HepG2 (cell line): ENCODE results near the gene SMARCAD1. TPM values are rescaled to one million over a fixed set of nuclear protein-coding genes. Genes with fewer than 3 reads are reported as not detected.

Experiments
- ATAC-seq: fragments of 200-7000 bp; cut with Tn5 transposase; 3 replicates; pipeline ENCODE4 v1.9.1; 2020; ENCODE audit warnings: mild to moderate bottlenecking, moderate library complexity
- BruUV-seq: library from RNA; stranded (reverse); fragments of 400-500 nt; replicated peaks from 2 replicates; lab custom pipeline; 2021; lab: Mats Ljungman, UMichigan
- CTCF ChIA-PET: fragments of 300-600 bp; formaldehyde crosslinking; extraction: SDS; loops from one replicate; lab custom pipeline; 2021; ENCODE audit warnings: low total read pairs, inconsistent platforms, low intra/inter-chr PET ratio; lab: Yijun Ruan, JAX
- POLR2A ChIA-PET: fragments of 350-600 bp; sonication (Branson Sonifier 250); formaldehyde crosslinking; loops from one replicate; lab custom pipeline; 2020; ENCODE audit warnings: antibody characterized with exemption, inconsistent platforms; lab: Yijun Ruan, JAX
- DNase-seq: peaks from one replicate; pipeline ENCODE4 v3.0.0-alpha.2; 2015; ENCODE audit warnings: low spot score
- FAIRE-seq: peaks from 3 replicates; lab custom pipeline; 2011; peaks lifted over from hg19 to GRCh38; lab: Jason Lieb, UNC
- H2AFZ ChIP-seq: one replicate; pipeline ENCODE4 v1.6.1; 2011; ENCODE audit warnings: low read length, inconsistent platforms
- H3K27ac ChIP-seq: fragments of 300-600 bp; 3 replicates; pipeline ENCODE4 v1.8.0; 2011; ENCODE audit warnings: mixed run types, mild to moderate bottlenecking, mixed read lengths, low read length, inconsistent platforms; ENCODE audit not compliant: insufficient read depth; ENCODE audit errors: extremely low read length
- H3K27me3 ChIP-seq, 2 experiments: fragments of 200-600 bp in 1 of 2; 2 replicates in 1 of 2; 3 replicates in 1 of 2; pipeline versions ENCODE4 v1.6.0 to v1.8.0; 2011; ENCODE audit warnings: low read length in 2 of 2, mild to moderate bottlenecking in 2 of 2, moderate library complexity in 2 of 2, inconsistent platforms in 1 of 2; ENCODE audit not compliant: insufficient read depth in 2 of 2, control insufficient read depth in 1 of 2
- H3K36me3 ChIP-seq, 2 experiments: fragments of 200-600 bp in 1 of 2; replicated peaks in 1 of 2; 2 replicates in 1 of 2; 3 replicates in 1 of 2; pipeline versions ENCODE4 v1.5.1 to v1.8.0; 2011; ENCODE audit warnings: low read length in 2 of 2, inconsistent platforms in 1 of 2; ENCODE audit not compliant: insufficient read depth in 2 of 2, control insufficient read depth in 1 of 2
- H3K4me1 ChIP-seq: 2 replicates; pipeline ENCODE4 v1.5.1; 2012; ENCODE audit warnings: low read length, inconsistent platforms; ENCODE audit not compliant: insufficient read depth
- H3K4me2 ChIP-seq: 2 replicates; pipeline ENCODE4 v1.6.0; 2011; ENCODE audit warnings: low read depth, low read length, inconsistent platforms
- H3K4me3 ChIP-seq, 3 experiments: fragments of 200-600 bp in 1 of 3; sonication (generic), shearing (Covaris generic) in 1 of 3; replicated peaks in 1 of 3; 2 replicates each; pipeline ENCODE4 v1.5.1; 2011 to 2016; ENCODE audit warnings: low read length in 3 of 3, inconsistent platforms in 2 of 3, low read depth in 2 of 3, mild to moderate bottlenecking in 2 of 3, control low read depth in 1 of 3, mixed read lengths in 1 of 3; ENCODE audit not compliant: insufficient read depth in 1 of 3
- H3K79me2 ChIP-seq: one replicate; pipeline ENCODE4 v1.6.1; 2011; ENCODE audit warnings: low read length, inconsistent platforms; ENCODE audit not compliant: insufficient read depth
- H3K9ac ChIP-seq: 2 replicates; pipeline ENCODE4 v1.6.0; 2011; ENCODE audit warnings: mild to moderate bottlenecking, low read depth, low read length, inconsistent platforms; ENCODE audit not compliant: insufficient read depth
- H3K9me3 ChIP-seq: 2 replicates; pipeline ENCODE4 v1.5.1; 2012; ENCODE audit warnings: mild to moderate bottlenecking, low read length
- H4K20me1 ChIP-seq: 2 replicates; pipeline ENCODE4 v1.6.0; 2011; ENCODE audit warnings: inconsistent platforms, mild to moderate bottlenecking, low read length, moderate library complexity; ENCODE audit not compliant: insufficient read depth
- BRD4 ChIP-seq: sonication (generic); formaldehyde crosslinking; IDR thresholded peaks from 2 replicates; pipeline ENCODE4 v1.4.0; 2020; ENCODE audit warnings: missing genetic modification reagents
- FOSL2 ChIP-seq: sonication (generic); formaldehyde crosslinking; IDR thresholded peaks from 2 replicates; pipeline ENCODE4 v1.4.0; 2020; ENCODE audit warnings: missing genetic modification reagents
- MIER3 ChIP-seq: IDR thresholded peaks from 2 replicates; pipeline ENCODE4 v1.6.1; 2016; ENCODE audit warnings: missing compliant biosample characterization, borderline replicate concordance
- MYPOP ChIP-seq: sonication (generic); formaldehyde crosslinking; IDR thresholded peaks from 2 replicates; pipeline ENCODE4 v1.8.1; 2023; ENCODE audit warnings: mild to moderate bottlenecking, moderate library complexity, missing genetic modification reagents
- TRIM22 ChIP-seq: fragments of 450-650 bp; IDR thresholded peaks from 2 replicates; pipeline ENCODE4 v1.6.1; 2017
- YEATS2 ChIP-seq: sonication (generic); formaldehyde crosslinking; IDR thresholded peaks from 2 replicates; pipeline ENCODE4 v1.4.0; 2020; ENCODE audit warnings: missing genetic modification reagents, borderline replicate concordance
- ZNF704 ChIP-seq: sonication (generic); formaldehyde crosslinking; IDR thresholded peaks from 2 replicates; pipeline ENCODE4 v1.8.1; 2023; ENCODE audit warnings: mild to moderate bottlenecking, inconsistent platforms, moderate library complexity, missing genetic modification reagents, borderline replicate concordance
- WGBS: methylation state at CpG from one replicate; pipeline ENCODE4 v1.1.6; 2017; ENCODE audit warnings: low lambda C conversion rate; 5-methylcytosine and 5-hydroxymethylcytosine counted together
- in situ Hi-C: cut with HindIII; loops from 2 replicates; pipeline ENCODE4 v1.10.0; 2017; ENCODE audit warnings: low pct_unique_long_range_greater_than_20kb; ENCODE audit not compliant: extremely low pct_ligation_motif_present
- intact Hi-C: fragments of 100-400 bp; cut with micrococcal nuclease; formaldehyde crosslinking; loops from one replicate; pipeline ENCODE4 v1.10.0; 2022; ENCODE audit not compliant: unreplicated experiment
- polyA plus RNA-seq, 8 experiments: library from polyadenylated mRNA; depleted of rRNA in 3 of 8; stranded (reverse) in 7 of 8; unstranded in 1 of 8; fragments of >200 nt; fragmentation: Illumina TruSeq in 4 of 8; extraction: Trizol in 4 of 8; gene quantifications; 2 replicates each; pipeline versions ENCODE4 v1.2.1 to v1.2.3, GENCODE V29; 2011 to 2016; ENCODE audit warnings: low read depth in 4 of 8, missing spikeins in 1 of 8, mixed read lengths in 1 of 8; ENCODE audit not compliant: insufficient read depth in 1 of 8
- total RNA-seq, 5 experiments: library from RNA; depleted of rRNA; stranded (reverse); fragments of >200 nt; fragmentation: Illumina TruSeq; extraction: Trizol; gene quantifications; 2 replicates each; pipeline ENCODE4 v1.2.3, GENCODE V29; 2016; ENCODE audit warnings: low read depth in 1 of 5

Gene SMARCAD1
- total and polyA plus RNA-seq, 2 of the 13 experiments (the other 11 are each of a cell fraction or from before 2014, with no cell fraction given) = 18.2 to 35.9 TPM

GRCh38 chr4:94158883-94159282 lies 48.8 kb upstream of the SMARCAD1 start:
- no peak overlapping the region for H3K4me3 ChIP-seq
- H3K4me2 ChIP-seq = no peak overlapping the region
- no peak overlapping the region for H2AFZ ChIP-seq
- no peaks in the 10 kb centered on the region for H3K27me3 ChIP-seq
- 50% methylated on average over 3 of the region's 3 CpGs for WGBS
- H3K36me3 ChIP-seq = no peaks in the 10 kb centered on the region
- no TSS peak for BruUV-seq
- DNase-seq (no peak), ATAC-seq (no peak), FAIRE-seq (no peak)
- no peaks in the 10 kb centered on the region for H4K20me1 ChIP-seq
- H3K9me3 ChIP-seq = no peaks in the 10 kb centered on the region
- H3K4me1 ChIP-seq = no peaks in the 10 kb centered on the region
- in situ Hi-C loops (no loop called here), intact Hi-C loops (no loop called here)
- CTCF ChIA-PET = no interaction called here
- H3K79me2 ChIP-seq = no peaks in the 10 kb centered on the region
- POLR2A ChIA-PET = no interaction called here
- TF ChIP-seq ZNF704 = no peak
- TF ChIP-seq FOSL2 = no peak
- no peak for TF ChIP-seq MIER3 (CRISPR knock-in tag)
- TF ChIP-seq MYPOP (CRISPR knock-in tag) = no peak
- TF ChIP-seq YEATS2 (CRISPR knock-in tag) = no peak
- TF ChIP-seq BRD4 = no peak
- no peak for TF ChIP-seq TRIM22
- TF ChIP-seq, all 625 proteins: peak for 0
- H3K9ac ChIP-seq = no peak overlapping the region
- H3K27ac ChIP-seq = no peak overlapping the region
